Dedifferentiated amniotic fluid mesenchymal stem cell (primary cell): ENCODE measurements around the gene GEMIN5.
"Not testable (repeated sequence)": the region's sequence is repeated elsewhere in the genome, so short reads cannot be mapped to it uniquely, and the experiment has no call there.

ENCODE experiments used
- DNase-seq: peaks from one replicate; pipeline ENCODE4 v3.0.0-alpha.2; 2016; ENCODE audit errors: extremely low spot score

Gene GEMIN5, protein sequence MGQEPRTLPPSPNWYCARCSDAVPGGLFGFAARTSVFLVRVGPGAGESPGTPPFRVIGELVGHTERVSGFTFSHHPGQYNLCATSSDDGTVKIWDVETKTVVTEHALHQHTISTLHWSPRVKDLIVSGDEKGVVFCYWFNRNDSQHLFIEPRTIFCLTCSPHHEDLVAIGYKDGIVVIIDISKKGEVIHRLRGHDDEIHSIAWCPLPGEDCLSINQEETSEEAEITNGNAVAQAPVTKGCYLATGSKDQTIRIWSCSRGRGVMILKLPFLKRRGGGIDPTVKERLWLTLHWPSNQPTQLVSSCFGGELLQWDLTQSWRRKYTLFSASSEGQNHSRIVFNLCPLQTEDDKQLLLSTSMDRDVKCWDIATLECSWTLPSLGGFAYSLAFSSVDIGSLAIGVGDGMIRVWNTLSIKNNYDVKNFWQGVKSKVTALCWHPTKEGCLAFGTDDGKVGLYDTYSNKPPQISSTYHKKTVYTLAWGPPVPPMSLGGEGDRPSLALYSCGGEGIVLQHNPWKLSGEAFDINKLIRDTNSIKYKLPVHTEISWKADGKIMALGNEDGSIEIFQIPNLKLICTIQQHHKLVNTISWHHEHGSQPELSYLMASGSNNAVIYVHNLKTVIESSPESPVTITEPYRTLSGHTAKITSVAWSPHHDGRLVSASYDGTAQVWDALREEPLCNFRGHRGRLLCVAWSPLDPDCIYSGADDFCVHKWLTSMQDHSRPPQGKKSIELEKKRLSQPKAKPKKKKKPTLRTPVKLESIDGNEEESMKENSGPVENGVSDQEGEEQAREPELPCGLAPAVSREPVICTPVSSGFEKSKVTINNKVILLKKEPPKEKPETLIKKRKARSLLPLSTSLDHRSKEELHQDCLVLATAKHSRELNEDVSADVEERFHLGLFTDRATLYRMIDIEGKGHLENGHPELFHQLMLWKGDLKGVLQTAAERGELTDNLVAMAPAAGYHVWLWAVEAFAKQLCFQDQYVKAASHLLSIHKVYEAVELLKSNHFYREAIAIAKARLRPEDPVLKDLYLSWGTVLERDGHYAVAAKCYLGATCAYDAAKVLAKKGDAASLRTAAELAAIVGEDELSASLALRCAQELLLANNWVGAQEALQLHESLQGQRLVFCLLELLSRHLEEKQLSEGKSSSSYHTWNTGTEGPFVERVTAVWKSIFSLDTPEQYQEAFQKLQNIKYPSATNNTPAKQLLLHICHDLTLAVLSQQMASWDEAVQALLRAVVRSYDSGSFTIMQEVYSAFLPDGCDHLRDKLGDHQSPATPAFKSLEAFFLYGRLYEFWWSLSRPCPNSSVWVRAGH (N-terminal part only)

DNA sequence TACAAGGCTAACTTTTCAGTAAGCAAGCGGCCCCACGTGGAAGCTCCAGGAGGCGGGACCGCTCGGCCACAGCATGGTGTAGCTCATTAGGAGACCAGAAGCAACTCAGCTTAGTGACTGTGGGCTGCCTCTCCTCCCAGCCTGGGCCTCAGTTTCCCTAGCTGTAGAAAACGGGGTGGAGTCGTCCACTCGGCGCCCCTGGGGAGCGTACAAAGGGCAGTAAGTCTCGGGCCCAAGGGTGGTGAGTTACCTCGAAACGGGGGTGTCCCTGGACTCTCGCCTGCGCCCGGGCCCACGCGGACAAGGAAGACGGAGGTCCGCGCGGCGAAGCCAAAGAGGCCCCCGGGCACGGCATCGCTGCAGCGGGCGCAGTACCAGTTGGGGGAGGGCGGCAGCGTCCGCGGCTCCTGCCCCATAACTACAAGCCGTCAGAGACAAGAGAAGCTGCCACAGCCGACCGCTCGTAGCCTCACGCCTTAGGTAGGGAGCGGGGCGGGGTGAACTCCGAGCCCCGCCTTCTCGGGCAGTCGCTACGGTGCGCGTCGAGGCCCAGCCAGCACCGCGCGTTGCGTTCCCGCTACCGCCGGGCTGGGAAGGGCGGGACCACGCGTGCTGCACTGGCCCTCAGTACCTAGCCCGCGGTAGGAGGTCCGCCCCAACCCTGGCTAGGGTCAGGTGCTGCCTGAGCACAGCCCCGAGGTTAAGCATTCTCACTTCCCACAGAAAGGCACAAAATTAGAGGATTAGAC, at the start of gene GEMIN5:
Gene GEMIN5, minus strand, starts transcription at position 494 of the 749 bp plus-strand sequence. Its CDS starts 78 bp downstream, at position 416.
- peak; percentile 66 for DNase-seq

DNA sequence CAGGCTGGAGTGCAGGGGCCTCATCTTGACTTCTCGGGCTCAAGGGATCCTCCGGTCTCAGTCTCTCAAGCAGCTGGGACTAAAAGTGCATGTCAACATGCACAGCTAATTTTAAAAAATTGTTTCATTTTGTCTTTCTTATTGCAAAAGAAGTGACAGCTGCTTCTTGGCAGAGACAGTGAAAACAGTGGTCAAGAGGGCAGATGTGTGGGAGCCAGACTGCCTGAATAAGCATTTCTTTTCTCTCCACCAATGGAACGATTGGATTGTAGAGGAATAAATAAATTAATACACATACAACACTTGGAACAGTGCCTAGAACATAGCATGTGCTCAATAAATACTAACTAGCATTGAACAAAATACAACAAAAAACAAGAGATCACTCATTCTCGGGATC, 48.1 kb upstream of the GEMIN5 start:
- DNase-seq: no peak

DNA sequence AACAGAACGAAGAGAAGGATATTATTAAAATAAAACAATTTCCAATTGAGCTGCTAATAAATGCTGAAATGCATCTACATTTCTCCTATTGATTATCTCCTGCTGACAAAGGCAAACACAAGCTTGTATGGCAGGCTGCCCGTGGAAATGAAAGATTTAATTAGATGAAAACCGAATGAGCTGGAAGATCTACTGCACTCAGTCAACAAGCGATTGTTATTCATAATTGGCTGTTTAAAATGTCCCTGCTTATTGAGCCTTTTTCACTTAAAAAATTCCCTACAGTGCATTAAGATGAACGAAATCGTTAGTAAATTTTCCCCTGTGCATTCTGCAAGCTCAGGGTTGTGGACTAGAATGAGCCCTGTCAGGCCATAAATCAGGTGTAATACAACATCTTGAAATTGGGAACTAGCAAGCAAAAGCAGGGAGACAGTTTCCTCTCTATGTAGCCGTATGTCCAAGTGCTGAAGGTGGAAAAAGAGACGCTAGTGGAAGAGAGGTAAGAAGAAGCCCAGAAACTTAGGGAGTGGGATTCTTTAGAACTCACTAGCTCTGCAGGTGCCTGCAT, 47.0 kb upstream of the GEMIN5 start:
- DNase-seq: no peak

DNA sequence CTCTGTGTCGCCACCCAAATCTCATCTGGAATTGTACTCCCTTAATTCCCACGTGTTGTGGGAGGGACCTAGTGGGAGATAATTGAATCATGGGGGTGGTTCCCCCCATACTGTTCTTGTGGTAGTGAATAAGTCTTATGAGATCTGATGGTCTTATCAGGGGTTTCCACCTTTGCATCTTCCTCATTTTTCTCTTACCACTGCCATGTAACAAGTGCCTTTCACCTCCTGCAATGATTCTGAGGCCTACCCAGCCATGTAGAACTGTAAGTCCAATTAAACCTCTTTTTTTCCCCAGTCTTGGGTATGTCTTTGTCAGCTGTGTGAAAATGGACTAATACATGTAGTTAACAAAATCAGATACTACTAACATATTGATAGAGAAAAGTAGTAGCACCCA, 40.3 kb upstream of the GEMIN5 start:
- DNase-seq: not testable (repeated sequence)

DNA sequence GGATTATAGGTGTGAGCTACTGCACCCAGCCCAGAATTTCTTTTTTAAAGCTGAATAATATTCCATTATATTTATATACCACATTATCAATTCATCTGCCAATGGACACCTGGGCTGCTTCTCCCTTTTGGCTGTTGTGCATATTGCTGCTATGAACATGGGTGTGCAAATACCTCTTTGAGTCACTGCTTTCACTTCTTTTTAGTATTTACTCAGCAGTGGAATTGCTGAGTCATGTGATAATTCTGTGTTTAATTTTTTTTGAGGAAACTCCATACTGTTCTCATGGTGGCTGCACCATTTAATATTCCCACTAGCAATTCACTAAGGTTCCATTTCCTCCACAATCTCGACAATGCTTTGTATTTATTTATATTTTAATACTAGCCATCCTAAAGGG, 39.4 kb upstream of the GEMIN5 start:
- no peak for DNase-seq

DNA sequence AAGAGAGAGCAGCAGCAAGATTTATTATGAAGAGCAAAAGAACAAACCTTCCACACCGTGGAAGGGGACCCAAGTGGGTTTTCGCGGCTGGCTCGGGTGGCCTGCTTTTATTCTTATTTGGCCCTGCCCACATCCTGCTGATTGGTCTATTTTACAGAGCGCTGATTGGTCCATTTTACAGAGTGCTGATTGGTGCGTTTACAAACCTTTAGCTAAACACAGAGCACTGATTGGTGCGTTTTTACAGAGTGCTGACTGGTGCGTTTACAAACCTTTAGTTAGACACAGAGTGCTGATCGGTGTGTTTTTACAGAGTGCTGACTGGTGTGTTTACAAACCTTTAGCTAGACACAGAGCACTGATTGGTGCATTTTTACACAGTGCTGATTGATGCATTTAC, 38.1 kb upstream of the GEMIN5 start:
- DNase-seq: not testable (repeated sequence)

DNA sequence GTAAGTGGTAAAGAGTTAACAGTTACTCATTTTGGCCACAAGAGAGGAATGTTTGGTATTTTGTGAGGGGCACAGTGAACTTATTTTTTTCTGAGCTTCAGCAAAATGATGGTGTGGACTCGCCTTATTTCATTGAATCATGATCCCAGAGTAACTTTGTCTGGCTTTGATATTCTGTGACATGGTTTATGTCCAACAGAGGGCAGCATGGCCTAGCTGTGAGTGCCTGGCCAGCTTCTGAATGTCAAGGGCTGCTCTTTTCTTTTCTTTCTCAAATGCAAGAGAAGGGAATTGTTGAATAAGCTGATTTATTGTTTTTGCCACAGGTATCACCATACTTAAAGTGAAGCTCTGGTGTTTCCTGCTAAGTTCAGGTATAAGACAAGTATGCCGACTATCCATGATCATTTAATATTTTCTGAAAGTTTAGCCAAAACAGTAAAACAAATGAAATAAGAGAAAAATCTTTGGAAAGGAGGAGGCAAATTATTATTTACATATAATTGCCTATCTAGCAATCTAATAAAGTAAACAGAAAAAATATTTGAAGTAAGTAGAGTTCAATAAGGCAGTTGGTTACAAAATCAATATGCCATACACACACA, 34.6 kb upstream of the GEMIN5 start:
- peak; percentile 51 for DNase-seq

DNA sequence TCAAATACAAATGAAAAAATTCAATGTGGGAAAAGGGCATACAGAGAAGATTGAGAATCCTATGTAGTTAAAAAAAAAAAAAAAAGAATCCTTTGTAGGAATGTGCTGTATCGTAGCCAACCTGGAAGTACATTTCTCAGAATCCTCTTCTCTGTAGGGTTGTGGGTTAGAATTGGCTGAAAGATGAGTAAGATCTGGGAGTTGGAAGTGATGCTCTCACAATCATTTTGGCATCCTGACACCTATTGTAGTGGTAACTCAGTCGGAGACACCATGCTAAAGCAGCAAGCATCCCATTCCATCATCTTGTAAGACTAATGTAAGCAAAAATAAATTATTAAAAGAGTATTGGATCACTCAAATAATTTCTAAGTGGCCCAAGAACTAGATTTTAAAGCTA, 33.5 kb upstream of the GEMIN5 start:
- no peak for DNase-seq

DNA sequence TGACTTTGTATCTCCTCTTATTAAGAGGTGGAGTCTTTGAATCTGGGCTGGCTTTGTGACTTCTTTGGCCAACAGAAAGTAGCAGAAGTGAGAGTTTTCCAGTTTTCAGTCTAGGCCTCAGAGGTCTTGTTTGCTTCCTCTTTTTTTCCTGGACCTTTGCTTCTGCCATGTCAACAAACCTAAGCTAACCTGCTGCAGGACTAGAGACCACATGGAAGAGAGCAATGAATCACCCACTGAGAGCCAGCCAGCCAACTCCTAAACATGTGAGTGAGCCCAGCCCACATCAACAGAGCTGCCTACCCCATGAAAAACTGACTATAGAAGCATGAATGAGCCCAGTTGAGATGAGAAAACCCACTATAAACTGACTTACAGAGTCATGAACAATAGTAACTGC, 32.7 kb upstream of the GEMIN5 start:
- no peak for DNase-seq

DNA sequence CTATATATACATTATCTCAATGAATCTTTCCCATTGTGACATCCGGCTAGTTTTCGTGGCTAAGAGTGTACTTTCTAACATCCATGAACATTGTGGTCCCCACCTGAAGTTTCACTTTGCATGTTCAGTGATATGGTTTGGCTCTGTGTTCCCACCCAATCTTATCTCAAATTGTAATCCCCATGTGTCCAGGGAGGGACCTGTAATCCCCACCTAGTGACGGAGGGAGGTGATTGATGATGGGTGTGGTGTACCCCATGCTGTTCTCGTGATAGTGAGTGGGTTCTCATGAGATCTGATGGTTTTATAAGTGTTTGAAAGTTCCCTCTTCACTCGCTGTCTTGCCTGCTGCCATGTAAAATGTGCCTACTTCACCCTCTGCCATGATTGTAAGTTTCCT, 30.9 kb upstream of the GEMIN5 start:
- DNase-seq: no peak

DNA sequence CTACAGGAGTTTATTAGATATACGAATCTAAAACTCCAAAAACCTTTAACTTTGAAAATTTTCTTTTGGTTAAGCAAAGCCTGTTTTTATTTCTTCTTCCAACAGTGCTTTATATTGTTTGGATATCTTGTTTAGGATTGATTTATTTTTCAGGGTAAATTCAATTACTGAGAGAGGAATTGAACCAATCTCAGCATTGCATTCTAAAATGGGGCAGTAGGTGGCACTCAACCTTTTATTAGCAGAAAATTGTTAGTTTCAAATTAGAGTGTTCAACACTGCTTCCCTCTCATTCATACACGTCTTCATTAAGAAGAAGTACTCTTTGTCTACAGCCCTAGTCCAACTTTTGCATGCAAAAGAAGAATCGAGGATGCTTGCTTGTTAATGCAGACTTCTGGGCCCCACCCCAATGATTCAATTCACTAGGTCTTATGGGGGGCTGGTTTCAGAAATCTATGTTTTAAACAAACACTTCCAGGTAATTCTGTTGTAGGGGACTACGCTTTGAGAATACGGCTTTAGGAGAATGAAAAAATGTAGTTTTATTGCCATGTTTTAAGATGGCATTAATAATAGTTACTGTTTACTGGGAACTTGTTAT, 29.5 kb upstream of the GEMIN5 start:
- no peak for DNase-seq

DNA sequence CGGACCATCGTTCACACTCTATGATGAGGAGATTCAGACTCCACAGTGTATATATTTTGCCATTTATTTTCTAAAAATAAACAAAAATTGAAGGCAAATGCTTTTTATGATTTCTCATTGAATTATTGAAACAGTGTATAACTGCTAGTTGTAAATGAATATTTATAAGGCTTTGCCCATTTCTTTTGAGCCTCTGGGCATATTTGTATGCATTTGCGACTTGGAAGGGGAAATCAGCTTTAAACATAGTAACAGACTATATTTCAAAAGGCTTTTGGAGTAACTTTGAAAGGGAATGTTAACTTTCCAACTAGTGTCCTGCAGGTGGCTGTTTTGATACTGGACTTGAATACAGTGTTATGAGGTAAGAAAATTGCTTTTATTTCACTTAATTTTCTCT, 28.9 kb upstream of the GEMIN5 start:
- DNase-seq: no peak

DNA sequence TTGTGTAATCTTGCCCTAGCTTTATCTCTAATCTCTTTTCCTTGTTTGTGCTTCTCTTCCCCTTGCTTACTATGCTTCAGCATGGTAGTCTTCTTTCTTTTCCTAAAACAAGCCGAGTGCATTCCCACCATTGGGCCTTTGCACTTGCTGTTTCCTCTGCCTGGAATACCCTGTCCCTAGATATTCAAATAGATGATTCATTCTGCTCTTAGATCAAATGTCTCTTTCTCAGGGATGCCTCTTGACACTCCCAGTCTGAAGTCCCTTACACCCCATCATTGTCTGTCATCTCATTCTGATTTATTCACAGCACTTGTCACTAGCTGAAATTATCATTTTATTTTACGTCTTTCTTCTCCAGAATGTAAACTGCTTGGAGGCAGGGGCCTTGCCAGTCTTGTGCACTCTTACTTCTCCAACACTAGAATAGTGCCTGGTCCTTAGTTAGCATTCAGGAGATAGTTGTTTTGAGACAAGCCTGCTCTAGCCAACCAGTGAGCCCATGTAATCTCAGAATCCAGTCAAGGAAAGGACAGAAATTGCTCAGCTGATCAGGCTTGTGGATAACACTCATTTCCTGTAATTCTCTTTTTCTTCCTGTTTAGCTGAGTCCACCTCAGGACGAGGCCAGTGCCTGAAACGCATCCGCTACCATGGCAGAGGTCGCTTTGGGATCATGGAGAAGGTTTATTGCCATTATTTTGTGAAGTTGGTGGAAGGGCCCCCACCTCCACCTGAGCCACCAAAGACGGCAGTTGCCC, 28.2 kb upstream of the GEMIN5 start:
- DNase-seq: no peak

DNA sequence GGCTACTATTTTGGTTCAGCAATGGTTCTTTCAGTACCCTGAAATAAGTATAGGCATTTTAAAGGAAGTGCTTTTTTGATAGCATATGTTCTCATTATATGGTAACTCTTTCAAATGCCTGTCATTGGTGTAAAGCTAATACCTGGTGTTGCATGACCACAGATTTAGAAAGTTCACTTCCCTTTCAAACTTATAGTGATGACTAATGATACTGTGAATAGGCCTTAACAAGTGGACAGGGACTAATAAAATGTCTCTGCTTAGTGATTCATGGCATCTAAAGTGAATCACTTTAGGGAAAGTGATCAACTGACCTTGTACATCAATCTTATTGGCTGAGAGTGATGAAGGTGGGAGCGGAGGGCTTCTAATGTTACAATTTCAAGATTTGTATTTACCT, 24.5 kb upstream of the GEMIN5 start:
- DNase-seq: no peak

DNA sequence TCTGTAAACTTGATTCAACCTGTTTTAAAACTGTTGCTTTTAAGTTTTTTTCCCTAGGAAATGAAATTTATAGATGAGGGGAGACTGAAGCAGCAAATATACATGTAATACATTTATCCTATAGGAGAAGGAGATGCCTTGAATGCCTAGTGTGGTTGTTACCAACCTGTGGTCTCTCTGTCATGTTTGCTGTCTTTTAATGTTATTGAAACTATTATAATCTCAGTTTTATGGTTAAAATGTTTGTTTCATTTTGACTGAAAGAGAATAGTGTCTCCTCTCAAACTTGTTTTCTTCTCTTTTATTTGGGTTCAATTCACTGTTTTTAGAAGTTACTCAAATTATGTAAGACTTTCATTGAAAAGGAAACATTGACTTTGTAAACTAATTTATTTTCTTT, 18.7 kb upstream of the GEMIN5 start:
- DNase-seq: no peak

DNA sequence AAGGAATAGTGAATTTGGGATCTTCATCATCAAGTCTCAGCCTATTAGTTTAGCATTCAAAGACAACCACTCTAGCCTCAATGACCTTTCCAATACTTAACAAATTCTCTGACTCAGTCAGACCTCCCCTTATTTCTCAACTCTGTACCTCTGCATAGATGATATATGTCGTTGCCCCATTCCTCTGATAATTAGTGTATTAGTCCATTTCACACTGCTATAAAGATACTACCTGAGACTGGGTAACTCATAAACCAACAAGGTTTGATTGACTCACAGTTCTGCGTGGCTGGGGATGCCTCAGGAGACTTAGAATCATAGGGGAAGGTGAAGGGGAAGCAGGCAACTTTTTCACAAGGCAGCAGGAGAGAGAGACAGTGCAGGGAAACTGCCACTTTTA, 11.8 kb upstream of the GEMIN5 start:
- no peak for DNase-seq

DNA sequence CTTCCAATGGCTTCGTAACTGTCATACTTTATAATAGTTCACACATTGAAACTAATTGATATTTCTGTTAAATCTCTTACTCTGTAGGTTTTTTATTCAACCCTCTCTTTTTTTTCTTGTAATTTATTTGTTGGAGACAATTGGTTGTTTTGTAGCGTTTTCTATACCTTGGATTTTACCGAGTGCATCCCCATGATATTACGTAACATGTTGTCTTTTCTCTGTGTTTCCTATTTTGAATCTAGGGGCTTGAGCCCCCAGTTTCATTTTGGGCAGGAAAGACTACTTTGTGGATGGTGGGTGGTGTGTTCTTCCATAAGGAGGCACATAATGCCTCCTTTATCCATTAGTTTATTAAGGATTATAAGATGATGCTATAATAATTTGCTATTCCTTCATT, 10.3 kb upstream of the GEMIN5 start:
- DNase-seq: no peak

DNA sequence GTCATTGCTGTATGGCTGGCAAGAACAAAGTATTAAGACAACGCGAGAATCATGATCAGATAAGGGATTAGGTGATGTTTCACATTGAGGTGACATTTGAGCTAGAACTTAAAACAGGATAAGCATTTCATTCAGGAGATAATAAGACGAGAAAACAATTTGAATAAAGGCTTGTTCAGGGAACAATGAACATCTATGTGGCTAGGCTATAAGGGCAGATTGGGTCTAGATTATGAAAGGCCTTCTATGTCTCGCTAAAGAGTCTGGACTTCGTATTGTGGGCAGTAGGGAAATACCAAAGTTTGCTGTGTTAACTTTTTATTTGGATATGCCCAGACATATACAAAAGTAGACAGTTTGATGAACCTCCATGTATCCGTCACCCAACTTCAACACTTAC, 9.8 kb upstream of the GEMIN5 start:
- DNase-seq: no peak

DNA sequence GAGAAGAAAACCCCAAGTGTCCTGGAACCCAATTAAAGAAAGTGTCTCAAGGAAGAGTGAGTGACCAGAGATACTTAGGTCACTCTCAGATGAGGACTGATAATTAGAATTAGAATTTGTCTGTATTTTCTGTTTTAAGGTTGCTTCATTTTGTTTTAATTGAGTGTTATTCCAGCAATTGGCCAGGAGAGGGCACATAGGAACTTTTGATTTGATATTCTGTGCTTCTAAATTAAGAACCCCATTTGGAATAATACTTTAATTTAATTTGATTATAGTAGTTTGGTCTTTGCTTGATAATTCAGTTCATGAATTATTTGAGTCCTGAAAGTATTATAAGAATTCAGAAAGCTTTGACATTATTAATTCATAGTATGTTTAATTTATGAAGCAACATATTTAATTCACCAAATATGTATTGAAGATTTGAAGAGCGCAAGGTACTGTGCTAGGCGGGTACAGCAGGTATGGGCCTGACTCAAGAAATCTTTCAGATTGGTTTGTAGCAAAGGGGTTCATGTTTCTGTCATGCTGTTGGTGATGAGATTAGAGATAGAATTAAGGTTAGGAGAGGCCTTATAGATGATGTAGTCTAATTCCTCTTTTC, 7.8 kb upstream of the GEMIN5 start:
- DNase-seq: peak; percentile 32
